GM19468 (cell line): ENCODE measurements around the gene CRB1.

Experiments
- ATAC-seq: cut with Tn5 transposase; IDR thresholded peaks from one replicate; pipeline ENCODE4 v1.9.1; 2021; ENCODE audit warnings: mild to moderate bottlenecking, moderate library complexity, moderate number of reproducible peaks; ENCODE audit not compliant: unreplicated experiment; ENCODE audit errors: extremely low read depth

The CRB1 gene

GRCh38 chr1:197302775-197303174, 34.7 kb downstream of the CRB1 start:
- no peak for ATAC-seq

GRCh38 chr1:197303463-197303862, 35.4 kb downstream of the CRB1 start:
- no peak for ATAC-seq

GRCh38 chr1:197304638-197305200, 36.7 kb downstream of the CRB1 start:
- no peak for ATAC-seq

GRCh38 chr1:197305925-197306324, 37.9 kb downstream of the CRB1 start:
- no peak for ATAC-seq

GRCh38 chr1:197306381-197307062, 38.5 kb downstream of the CRB1 start:
- no peak for ATAC-seq

GRCh38 chr1:197307136-197307535, 39.1 kb downstream of the CRB1 start:
- ATAC-seq, result no peak

GRCh38 chr1:197307551-197307950, 39.5 kb downstream of the CRB1 start:
- ATAC-seq, result no peak

GRCh38 chr1:197311081-197311480, 43.0 kb downstream of the CRB1 start:
- no peak for ATAC-seq

- ATAC-seq, result no peak
Observed at GRCh38 chr1:197312163-197312562, 44.1 kb downstream of the CRB1 start.

GRCh38 chr1:197313713-197314112, 45.7 kb downstream of the CRB1 start:
- no peak for ATAC-seq

- no peak for ATAC-seq
Observed at GRCh38 chr1:197314682-197315081, 46.6 kb downstream of the CRB1 start.

GRCh38 chr1:197319631-197320030, 51.6 kb downstream of the CRB1 start:
- ATAC-seq, result no peak

GRCh38 chr1:197320991-197321531, 53.0 kb downstream of the CRB1 start:
- no peak for ATAC-seq

- ATAC-seq, result no peak
Observed at GRCh38 chr1:197321811-197322210, 53.8 kb downstream of the CRB1 start.

- no peak for ATAC-seq
Observed at GRCh38 chr1:197327776-197328364, 59.8 kb downstream of the CRB1 start.

- ATAC-seq, result no peak
Observed at GRCh38 chr1:197330213-197330612, 62.2 kb downstream of the CRB1 start.

- no peak for ATAC-seq
Observed at GRCh38 chr1:197331565-197331964, 63.5 kb downstream of the CRB1 start.

- ATAC-seq, result no peak
Observed at GRCh38 chr1:197333041-197333440, 65.0 kb downstream of the CRB1 start.

- ATAC-seq, result no peak
Observed at GRCh38 chr1:197336571-197336970, 68.5 kb downstream of the CRB1 start.

GRCh38 chr1:197339106-197340060, 71.3 kb downstream of the CRB1 start:
- no peak for ATAC-seq
